Esophagus squamous epithelium (tissue), 4 donors: Measurements from ENCODE around the gene PIGZ.

Experiments used
- CTCF ChIP-seq, 6 experiments: fragments of 450-650 bp in 4 of 6; fragments of 200-600 bp in 2 of 6; sonication (generic) in 2 of 6; IDR thresholded peaks; one replicate each; pipeline ENCODE4 v1.5.1; 2016 to 2019; ENCODE audit warnings: antibody characterized with exemption in 6 of 6, mild to moderate bottlenecking in 4 of 6, moderate library complexity in 4 of 6
- POLR2A ChIP-seq, 4 donors: fragments of 450-650 bp; IDR thresholded peaks; one replicate each; pipeline ENCODE4 v1.6.1; 2017; ENCODE audit warnings: antibody characterized with exemption in 4 of 4, mild to moderate bottlenecking in 4 of 4, moderate library complexity in 3 of 4

- TF ChIP-seq CTCF (IDR thresholded peaks at IDR 0.05), result no peak
- TF ChIP-seq POLR2A (IDR thresholded peaks at IDR 0.05), result no peak
Measured at GRCh38 chr3:196916221-196916620, 52.4 kb downstream of the PIGZ start.
